ENCODE measurements around the gene RPS15A.

GRCh38 chr16:18799500-18799899, 9.4 kb upstream of the RPS15A start:
- TF ChIP-seq, protein P1, sequence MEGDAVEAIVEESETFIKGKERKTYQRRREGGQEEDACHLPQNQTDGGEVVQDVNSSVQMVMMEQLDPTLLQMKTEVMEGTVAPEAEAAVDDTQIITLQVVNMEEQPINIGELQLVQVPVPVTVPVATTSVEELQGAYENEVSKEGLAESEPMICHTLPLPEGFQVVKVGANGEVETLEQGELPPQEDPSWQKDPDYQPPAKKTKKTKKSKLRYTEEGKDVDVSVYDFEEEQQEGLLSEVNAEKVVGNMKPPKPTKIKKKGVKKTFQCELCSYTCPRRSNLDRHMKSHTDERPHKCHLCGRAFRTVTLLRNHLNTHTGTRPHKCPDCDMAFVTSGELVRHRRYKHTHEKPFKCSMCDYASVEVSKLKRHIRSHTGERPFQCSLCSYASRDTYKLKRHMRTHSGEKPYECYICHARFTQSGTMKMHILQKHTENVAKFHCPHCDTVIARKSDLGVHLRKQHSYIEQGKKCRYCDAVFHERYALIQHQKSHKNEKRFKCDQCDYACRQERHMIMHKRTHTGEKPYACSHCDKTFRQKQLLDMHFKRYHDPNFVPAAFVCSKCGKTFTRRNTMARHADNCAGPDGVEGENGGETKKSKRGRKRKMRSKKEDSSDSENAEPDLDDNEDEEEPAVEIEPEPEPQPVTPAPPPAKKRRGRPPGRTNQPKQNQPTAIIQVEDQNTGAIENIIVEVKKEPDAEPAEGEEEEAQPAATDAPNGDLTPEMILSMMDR (IDR thresholded peaks at IDR 0.05; ENCODE audit: low read depth, low read length, missing input control), result no peak
- TF ChIP-seq MAX (IDR thresholded peaks at IDR 0.05) (no peak), GABPA (IDR thresholded peaks at IDR 0.05 in 1 of 2, conservative IDR thresholded peaks at IDR 0.05 in 1 of 2) (no peak), YY1 (IDR thresholded peaks at IDR 0.05) (no peak), ATF3 (IDR thresholded peaks at IDR 0.05) (no peak), RAD21 (IDR thresholded peaks at IDR 0.05) (no peak), HNF4A (conservative IDR thresholded peaks at IDR 0.05) (no peak), RXRA (IDR thresholded peaks at IDR 0.05) (no peak), TAF1 (conservative IDR thresholded peaks at IDR 0.05) (no peak)

All from liver (tissue), 3 donors.